Stimulated activated CD8-positive, alpha-beta memory T cell treated with anti-CD3 and anti-CD28 coated beads, Interleukin-12 subunit alpha, Interleukin-12 subunit beta, amount 100 ng/mL, for 4 hours (primary cell): Measurements from ENCODE around the gene CCL27.

Source experiments
- DNase-seq: peaks from one replicate; pipeline ENCODE4 v3.0.0-alpha.2; 2020; ENCODE audit warnings: low read depth

The CCL27 gene

GRCh38 chr9:34684816-34685215 is 22.4 kb upstream of the CCL27 start:
- DNase-seq = no peak

GRCh38 chr9:34684145-34684544 is 21.7 kb upstream of the CCL27 start:
- no peak for DNase-seq

GRCh38 chr9:34675869-34676268 is 13.4 kb upstream of the CCL27 start:
- no peak for DNase-seq

- no peak for DNase-seq
Observed at GRCh38 chr9:34675048-34675714, 12.7 kb upstream of the CCL27 start.

GRCh38 chr9:34674440-34674839 is 12.0 kb upstream of the CCL27 start:
- no peak for DNase-seq

GRCh38 chr9:34671307-34671706 is 8.8 kb upstream of the CCL27 start:
- no peak for DNase-seq

GRCh38 chr9:34669809-34670562 is 7.5 kb upstream of the CCL27 start:
- DNase-seq = no peak

GRCh38 chr9:34665381-34666250 is 3.2 kb upstream of the CCL27 start:
- DNase-seq = peak; percentile 76

- DNase-seq = no peak
Observed at GRCh38 chr9:34665067-34665380, 2.6 kb upstream of the CCL27 start.

- peak; percentile 13 for DNase-seq
Observed at GRCh38 chr9:34664281-34665066, 2.0 kb upstream of the CCL27 start.

- no peak for DNase-seq
Observed at GRCh38 chr9:34663303-34663605, 797 bp upstream of the CCL27 start.

GRCh38 chr9:34659592-34660253 is 2.7 kb downstream of the CCL27 start:
- no peak for DNase-seq

- DNase-seq = no peak
Observed at GRCh38 chr9:34658461-34658860, 4.0 kb downstream of the CCL27 start.

- no peak for DNase-seq
Observed at GRCh38 chr9:34656992-34657391, 5.5 kb downstream of the CCL27 start.

- no peak for DNase-seq
Observed at GRCh38 chr9:34655394-34655793, 7.1 kb downstream of the CCL27 start.

GRCh38 chr9:34654323-34655051 is 8.0 kb downstream of the CCL27 start:
- no peak for DNase-seq

GRCh38 chr9:34653151-34654072 is 9.0 kb downstream of the CCL27 start:
- DNase-seq = no peak

- DNase-seq = no peak
Observed at GRCh38 chr9:34652602-34653000, 9.9 kb downstream of the CCL27 start.

- no peak for DNase-seq
Observed at GRCh38 chr9:34651876-34652601, 10.4 kb downstream of the CCL27 start, which contains the start of gene IL11RA. Gene IL11RA (plus strand): TSS chr9:34652185. CDS start chr9:34655218, 3,033 bp downstream.
